Esophagus squamous epithelium (tissue), 5 donors: ENCODE results near the gene PLPP6. TPM values are rescaled to one million over a fixed set of nuclear protein-coding genes. Genes with fewer than 3 reads are reported as not detected.

Experiments
- DNase-seq: peaks from one replicate; lab custom pipeline; 2025; lab: John Stamatoyannopoulos, UW
- H3K27ac ChIP-seq, 4 donors: fragments of 200-600 bp; sonication (generic); one replicate each; pipeline ENCODE4 v1.5.1; 2016 to 2019; ENCODE audit warnings: mild to moderate bottlenecking in 1 of 4
- H3K27me3 ChIP-seq, 4 donors: fragments of 200-600 bp; sonication (generic); 1 replicate in 3 of 4; 2 replicates in 1 of 4; pipeline versions ENCODE4 v1.5.1 to v1.6.0; 2017 to 2021; ENCODE audit warnings: antibody characterized with exemption in 1 of 4
- H3K36me3 ChIP-seq, 3 donors: fragments of 200-600 bp; sonication (generic); one replicate each; pipeline ENCODE4 v1.5.1; 2016 to 2019
- H3K4me1 ChIP-seq, 3 donors: fragments of 200-600 bp; sonication (generic); one replicate each; pipeline ENCODE4 v1.5.1; 2017 to 2019
- H3K4me3 ChIP-seq, 4 donors: fragments of 200-600 bp; sonication (generic); 1 replicate in 3 of 4; 2 replicates in 1 of 4; pipeline ENCODE4 v1.5.1; 2016 to 2019; ENCODE audit warnings: mild to moderate bottlenecking in 2 of 4, moderate library complexity in 1 of 4
- H3K9me3 ChIP-seq, 3 donors: fragments of 200-600 bp; sonication (generic); one replicate each; pipeline ENCODE4 v1.5.1; 2016 to 2019
- CTCF ChIP-seq, 6 experiments: fragments of 450-650 bp in 4 of 6; fragments of 200-600 bp in 2 of 6; sonication (generic) in 2 of 6; IDR thresholded peaks; one replicate each; pipeline ENCODE4 v1.5.1; 2016 to 2019; ENCODE audit warnings: antibody characterized with exemption in 6 of 6, mild to moderate bottlenecking in 4 of 6, moderate library complexity in 4 of 6
- POLR2A ChIP-seq, 4 donors: fragments of 450-650 bp; IDR thresholded peaks; one replicate each; pipeline ENCODE4 v1.6.1; 2017; ENCODE audit warnings: antibody characterized with exemption in 4 of 4, mild to moderate bottlenecking in 4 of 4, moderate library complexity in 3 of 4
- WGBS, 2 donors: methylation state at CpG; one replicate each; pipeline ENCODE4 v1.1.5; 2018; 5-methylcytosine and 5-hydroxymethylcytosine counted together
- intact Hi-C: fragments of 100-400 bp; cut with DNase I; formaldehyde crosslinking; loops from one replicate; pipeline ENCODE4 v1.15.0; 2022
- total RNA-seq, 4 donors: library from RNA; depleted of rRNA; stranded (reverse); fragments of >200 nt; gene quantifications; one replicate each; pipeline ENCODE4 v1.1.0, GENCODE V29; 2016
- donor health status: DM: yes; HTN: yes; CAD: no.

Gene PLPP6
- total RNA-seq, 4 donors from 2014 or later = 6.3 to 9.9 (median 7.7) TPM

DNA sequence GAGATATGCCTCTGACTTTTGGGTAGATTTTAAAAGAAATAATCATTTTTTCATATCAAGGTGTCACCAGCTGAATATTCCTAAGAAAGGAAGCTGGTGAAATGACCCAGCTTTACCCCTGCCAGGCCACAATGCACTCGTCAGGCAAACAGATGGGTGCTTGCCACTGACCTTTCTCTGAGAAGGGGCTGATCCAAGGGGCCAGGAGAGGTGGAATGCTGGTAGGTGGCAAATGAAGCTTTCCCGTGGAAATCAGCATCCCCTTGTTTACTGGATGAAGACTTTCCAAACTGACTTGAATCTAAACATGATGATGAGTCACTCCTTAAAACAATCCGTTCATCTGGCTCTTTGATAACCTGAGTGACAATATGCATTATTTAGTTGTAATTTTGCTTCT, 44.3 kb upstream of the PLPP6 start:
- no peak for DNase-seq
- Histone ChIP-seq H3K4me1 (peaks cover 0 to 6% (median 0%) of the 10 kb centered on the region in 3 donors), H3K36me3 (peaks cover 0 to 3% (median 0%) of the 10 kb centered on the region in 3 donors), H3K27ac (no peak overlapping the region), H3K27me3 (no peaks in the 10 kb centered on the region), H3K4me3 (no peak overlapping the region), H3K9me3 (no peaks in the 10 kb centered on the region)
- intact Hi-C loops = no loop called here
- 49 to 56% methylated on average over 3 of the region's 3 CpGs for WGBS, 2 donors
- TF ChIP-seq CTCF (IDR thresholded peaks at IDR 0.05) (no peak), POLR2A (IDR thresholded peaks at IDR 0.05) (no peak)

DNA sequence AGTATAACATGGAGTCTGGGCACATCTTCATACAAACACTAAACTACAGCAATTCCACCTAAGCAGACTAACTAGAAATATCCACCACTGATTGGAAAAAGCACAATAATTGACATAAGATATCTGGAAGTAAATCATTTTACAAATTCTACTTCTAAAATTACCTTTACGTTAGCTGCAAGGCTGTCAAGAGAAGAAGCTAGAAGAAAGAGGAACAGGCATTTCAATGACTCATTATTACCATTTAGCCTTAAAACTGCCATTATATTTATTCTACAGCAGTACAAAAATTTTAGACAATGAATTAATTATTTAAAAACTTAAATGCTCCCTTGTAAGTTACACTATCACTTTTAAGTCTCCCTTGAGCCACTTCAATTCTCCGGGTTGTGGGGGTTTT, 43.4 kb upstream of the PLPP6 start:
- no peak for TF ChIP-seq CTCF (IDR thresholded peaks at IDR 0.05)
- WGBS, 2 donors = 87 to 92% methylated on average over 2 of the region's 2 CpGs
- no peaks in the 10 kb centered on the region for H3K27me3 ChIP-seq
- no peak overlapping the region for H3K27ac ChIP-seq
- no peak overlapping the region for H3K4me3 ChIP-seq
- no peak for DNase-seq
- H3K36me3 ChIP-seq = peaks cover 0 to 3% (median 0%) of the 10 kb centered on the region in 3 donors
- H3K4me1 ChIP-seq = peaks cover 0 to 6% (median 0%) of the 10 kb centered on the region in 3 donors
- H3K9me3 ChIP-seq = no peaks in the 10 kb centered on the region
- intact Hi-C loops = no loop called here

GRCh38 chr9:4620057-4620765, 41.9 kb upstream of the PLPP6 start:
- WGBS, 2 donors = 71 to 75% methylated on average over 3 of the region's 3 CpGs
- Histone ChIP-seq H3K9me3 (no peaks in the 10 kb centered on the region), H3K27ac (no peak overlapping the region), H3K27me3 (no peaks in the 10 kb centered on the region), H3K4me3 (no peak overlapping the region), H3K36me3 (peaks cover 0 to 3% (median 0%) of the 10 kb centered on the region in 3 donors), H3K4me1 (peaks cover 0 to 6% (median 0%) of the 10 kb centered on the region in 3 donors)
- TF ChIP-seq POLR2A (IDR thresholded peaks at IDR 0.05) (no peak), CTCF (IDR thresholded peaks at IDR 0.05) (no peak)
- DNase-seq = no peak
- intact Hi-C loops = no loop called here

GRCh38 chr9:4620881-4621555, 41.1 kb upstream of the PLPP6 start:
- H3K9me3 ChIP-seq = no peaks in the 10 kb centered on the region
- 67 to 75% methylated on average over 2 of the region's 2 CpGs for WGBS, 2 donors
- H3K27ac ChIP-seq = no peak overlapping the region
- TF ChIP-seq POLR2A (IDR thresholded peaks at IDR 0.05) (no peak), CTCF (IDR thresholded peaks at IDR 0.05) (no peak)
- peaks cover 0 to 3% (median 0%) of the 10 kb centered on the region in 3 donors for H3K36me3 ChIP-seq
- no peak for DNase-seq
- H3K27me3 ChIP-seq = no peaks in the 10 kb centered on the region
- no peak overlapping the region for H3K4me3 ChIP-seq
- H3K4me1 ChIP-seq = peaks cover 0 to 6% (median 0%) of the 10 kb centered on the region in 3 donors
- intact Hi-C loops = no loop called here

- WGBS, 2 donors = 68 to 91% methylated on average over 6 to 10 of the region's 10 CpGs
- no peak for TF ChIP-seq POLR2A (IDR thresholded peaks at IDR 0.05)
- no peak for TF ChIP-seq CTCF (IDR thresholded peaks at IDR 0.05)
Measured at GRCh38 chr9:4622016-4622415, 40.1 kb upstream of the PLPP6 start.

More at GRCh38 chr9:4622016-4622415, 40.1 kb upstream of the PLPP6 start:
- Histone ChIP-seq H3K4me3 (no peak overlapping the region), H3K27ac (no peak overlapping the region), H3K9me3 (no peaks in the 10 kb centered on the region), H3K4me1 (peaks cover 0 to 6% (median 0%) of the 10 kb centered on the region in 3 donors), H3K27me3 (no peaks in the 10 kb centered on the region), H3K36me3 (peaks cover 0 to 3% (median 0%) of the 10 kb centered on the region in 3 donors)
- intact Hi-C loops = no loop called here
- no peak for DNase-seq
